HG02642 (cell line): ENCODE data around the gene ENGASE.

Source experiments
- ATAC-seq: cut with Tn5 transposase; IDR thresholded peaks from one replicate; pipeline ENCODE4 v1.9.1; 2021; ENCODE audit warnings: mild to moderate bottlenecking; ENCODE audit not compliant: unreplicated experiment, poor library complexity

The ENGASE gene

GRCh38 chr17:79132271-79133064, 57.8 kb downstream of the ENGASE start:
- ATAC-seq, result no peak

GRCh38 chr17:79133214-79133613, 58.6 kb downstream of the ENGASE start:
- ATAC-seq, result no peak

- no peak for ATAC-seq
These were observed 59.4 kb downstream of the ENGASE start for GRCh38 chr17:79133985-79134384.

GRCh38 chr17:79135011-79135410, 60.4 kb downstream of the ENGASE start:
- ATAC-seq, result no peak

- ATAC-seq, result no peak
These were observed 61.2 kb downstream of the ENGASE start for GRCh38 chr17:79135628-79136405.
